GM15510 (cell line): Measurements from ENCODE around the gene FITM1.

Source experiments
- POLR2A ChIP-seq: IDR thresholded peaks from 3 replicates; pipeline ENCODE4 v1.6.1; 2011; ENCODE audit warnings: borderline replicate concordance; ENCODE audit not compliant: insufficient read length; ENCODE audit errors: extremely low read depth

FITM1 gene

GRCh38 chr14:24149302-24149969 is 19.0 kb downstream of the FITM1 start:
- no peak for TF ChIP-seq POLR2A

- TF ChIP-seq POLR2A, result no peak
Observed at GRCh38 chr14:24150061-24150460, 19.6 kb downstream of the FITM1 start.

- TF ChIP-seq POLR2A, result no peak
Observed at GRCh38 chr14:24150567-24150966, 20.1 kb downstream of the FITM1 start.

GRCh38 chr14:24150993-24151392 is 20.5 kb downstream of the FITM1 start:
- no peak for TF ChIP-seq POLR2A

- no peak for TF ChIP-seq POLR2A
Observed at GRCh38 chr14:24151404-24152080, 21.1 kb downstream of the FITM1 start.

GRCh38 chr14:24155100-24155499 is 24.6 kb downstream of the FITM1 start:
- TF ChIP-seq POLR2A, result no peak

- TF ChIP-seq POLR2A, result no peak
Observed at GRCh38 chr14:24156840-24157239, 26.4 kb downstream of the FITM1 start.

GRCh38 chr14:24157331-24157730 is 26.9 kb downstream of the FITM1 start:
- no peak for TF ChIP-seq POLR2A

- peak; percentile 22 for TF ChIP-seq POLR2A
Observed at GRCh38 chr14:24159777-24160498, 29.5 kb downstream of the FITM1 start.

GRCh38 chr14:24160499-24160849 is 30.0 kb downstream of the FITM1 start:
- no peak for TF ChIP-seq POLR2A

- TF ChIP-seq POLR2A, result peak; percentile 92
Observed at GRCh38 chr14:24160850-24161804, 30.7 kb downstream of the FITM1 start, which contains the start of gene IRF9. IRF9 (plus strand) TSS chr14:24161265; CDS start chr14:24162145, 880 bp downstream.

GRCh38 chr14:24162093-24162492 is 31.6 kb downstream of the FITM1 start:
- TF ChIP-seq POLR2A, result no peak

GRCh38 chr14:24164518-24164991 is 34.1 kb downstream of the FITM1 start:
- TF ChIP-seq POLR2A, result no peak

- TF ChIP-seq POLR2A, result no peak
Observed at GRCh38 chr14:24165785-24166184, 35.3 kb downstream of the FITM1 start.
